Gastrocnemius medialis (tissue), 4 donors: Measurements from ENCODE around the gene RHOU. TPM values are rescaled to one million over a fixed set of nuclear protein-coding genes. Genes with fewer than 3 reads are reported as not detected.

Experiments used
- ATAC-seq, 2 donors: fragments of 150-250 bp; one replicate each; pipeline ENCODE4 v1.9.1; 2016
- DNase-seq, 2 donors: peaks; one replicate each; pipeline ENCODE4 v3.0.0-alpha.2; 2019
- H3K27ac ChIP-seq, 4 donors: fragments of 200-600 bp; sonication (generic); 1 replicate in 1 of 4; 2 replicates in 3 of 4; pipeline ENCODE4 v1.5.1; 2016 to 2018; ENCODE audit warnings: mild to moderate bottlenecking in 2 of 4, moderate library complexity in 1 of 4
- H3K27me3 ChIP-seq, 3 donors: fragments of 200-600 bp; sonication (generic) in 2 of 3; 1 replicate in 1 of 3; 2 replicates in 2 of 3; pipeline versions ENCODE4 v1.5.1 to v1.6.0; 2016 to 2019; ENCODE audit warnings: mild to moderate bottlenecking in 1 of 3, moderate library complexity in 1 of 3
- H3K36me3 ChIP-seq, 2 donors: fragments of 200-600 bp; sonication (generic) in 1 of 2; one replicate each; pipeline ENCODE4 v1.5.1; 2017 to 2018
- H3K4me1 ChIP-seq, 2 donors: fragments of 200-600 bp; sonication (generic) in 1 of 2; one replicate each; pipeline ENCODE4 v1.5.1; 2016 to 2017; ENCODE audit warnings: mild to moderate bottlenecking in 2 of 2
- H3K4me3 ChIP-seq, 4 donors: fragments of 200-600 bp; sonication (generic) in 3 of 4; 1 replicate in 1 of 4; 2 replicates in 3 of 4; pipeline ENCODE4 v1.5.1; 2016 to 2019; ENCODE audit warnings: mild to moderate bottlenecking in 2 of 4
- H3K9me3 ChIP-seq, 3 donors: fragments of 200-600 bp; sonication (generic) in 2 of 3; 1 replicate in 1 of 3; 2 replicates in 2 of 3; pipeline ENCODE4 v1.5.1; 2016 to 2019
- POLR2A ChIP-seq, 2 donors: fragments of 450-650 bp; IDR thresholded peaks; one replicate each; pipeline ENCODE4 v1.6.1; 2017; ENCODE audit warnings: antibody characterized with exemption in 2 of 2, mild to moderate bottlenecking in 2 of 2, moderate library complexity in 2 of 2
- in situ Hi-C, 4 donors: fragments of 200-750 bp; cut with MboI; loops; one replicate each; pipeline versions ENCODE4 v1.15.0 to v1.8.0; 2017; ENCODE audit warnings: low sequenced_read_pairs in 4 of 4
- intact Hi-C: fragments of 100-400 bp; cut with DNase I; formaldehyde crosslinking; loops from one replicate; pipeline ENCODE4 v1.15.1; 2023; ENCODE audit warnings: low total_unique reads
- total RNA-seq, 4 donors: library from RNA; depleted of rRNA; stranded (reverse); fragments of >200 nt; gene quantifications; one replicate each; pipeline versions ENCODE4 v1.1.0 to v1.2.3, GENCODE V29; 2016
- TF ChIP-seq, protein P1 (sequence below), 5 experiments: fragments of 450-650 bp in 3 of 5; fragments of 200-600 bp in 2 of 5; sonication (generic) in 2 of 5; IDR thresholded peaks in 4 of 5; conservative IDR thresholded peaks in 1 of 5; 1 replicate in 4 of 5; 2 replicates in 1 of 5; pipeline ENCODE4 v1.5.1; 2016 to 2019; ENCODE audit warnings: antibody characterized with exemption in 5 of 5, mild to moderate bottlenecking in 3 of 5, moderate library complexity in 3 of 5

The RHOU gene
- total RNA-seq, 4 donors from 2014 or later, result 11.8 to 65.2 (median 47.4) TPM

DNA sequence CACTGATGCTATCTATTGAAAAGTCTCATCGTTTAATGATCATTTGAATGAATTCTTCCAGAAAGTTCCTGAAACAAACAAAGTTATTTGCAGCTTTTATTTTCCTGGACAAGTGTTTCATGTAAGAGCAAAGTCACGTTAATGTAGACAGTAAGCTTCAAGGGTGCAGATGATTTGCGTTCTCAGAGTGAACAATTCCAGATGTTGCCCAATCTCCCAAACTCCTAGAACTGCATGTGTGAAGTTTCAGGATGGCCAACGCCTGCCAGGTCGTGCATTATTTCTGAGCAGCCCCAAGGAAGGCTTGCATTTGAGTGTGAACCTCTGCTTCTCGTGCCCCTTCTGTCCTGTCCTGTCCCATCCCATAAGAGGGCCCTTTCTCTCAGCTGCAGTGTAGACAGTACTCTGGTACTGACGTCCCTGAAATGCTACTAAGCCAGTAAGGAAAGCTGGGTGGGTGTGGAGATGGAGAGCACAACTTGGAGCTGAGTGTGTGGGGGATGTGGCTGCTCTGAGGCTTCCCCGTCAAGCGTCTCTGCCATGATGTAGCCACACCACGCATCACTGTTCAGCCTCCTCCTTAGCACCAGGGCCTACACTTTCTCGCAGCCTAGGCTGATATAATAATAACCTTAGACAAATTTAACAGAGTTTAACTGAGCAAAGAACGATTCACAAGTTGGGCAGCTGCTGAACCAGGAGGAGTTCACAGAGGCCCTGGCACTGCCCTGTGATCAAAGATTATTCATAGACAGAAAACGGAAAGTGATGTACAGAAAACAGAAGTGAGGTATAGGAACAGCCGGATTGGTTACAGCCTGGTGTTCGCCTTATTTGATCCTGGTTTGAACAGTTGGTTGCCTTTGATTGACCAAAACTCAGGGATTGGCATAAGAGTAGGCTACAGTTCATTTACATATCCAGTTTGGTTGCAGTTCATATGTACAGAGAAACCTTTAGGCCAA, 50.4 kb downstream of the RHOU start:
- peaks cover 9 to 59% of the 10 kb centered on the region in 2 donors for H3K4me1 ChIP-seq
- H3K9me3 ChIP-seq, result no peaks in the 10 kb centered on the region
- H3K4me3 ChIP-seq, result no peak overlapping the region
- in situ Hi-C loops, result no loop called here
- no peaks in the 10 kb centered on the region for H3K36me3 ChIP-seq
- intact Hi-C loops, result no loop called here
- H3K27me3 ChIP-seq, result no peaks in the 10 kb centered on the region
- no peak for TF ChIP-seq POLR2A (IDR thresholded peaks at IDR 0.05)
- H3K27ac ChIP-seq, result peak overlapping the region in 3 of 4 donors; percentile 46 to 84 (median 69)
- DNase-seq, result no peak
- ATAC-seq, result no peak

GRCh38 chr1:228786361-228787129, 51.3 kb downstream of the RHOU start:
- H3K27me3 ChIP-seq, result no peaks in the 10 kb centered on the region

DNA sequence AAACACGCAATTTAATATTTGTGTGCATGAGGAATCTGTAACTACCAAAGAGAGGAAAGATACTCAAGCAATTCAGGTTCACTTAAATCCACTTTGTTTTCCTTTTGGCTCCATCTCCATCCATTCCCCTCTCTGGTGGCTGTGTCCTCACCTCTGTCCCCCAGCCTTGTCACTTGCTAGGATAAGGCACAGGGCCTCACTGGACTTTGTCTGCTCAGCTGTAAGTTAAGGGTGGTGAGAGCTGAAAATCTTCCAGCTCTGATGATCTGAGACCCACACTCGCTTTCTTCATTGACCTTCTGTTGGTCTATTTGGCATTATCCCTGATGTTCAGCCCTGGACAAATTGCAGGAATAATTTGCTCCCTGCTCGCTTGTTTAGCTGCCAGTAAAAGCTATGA, 56.5 kb downstream of the RHOU start:
- H3K27me3 ChIP-seq, result no peaks in the 10 kb centered on the region
- H3K4me1 ChIP-seq, result peaks cover 15 to 40% of the 10 kb centered on the region in 2 donors
- DNase-seq (no peak), ATAC-seq (no peak)
- no peaks in the 10 kb centered on the region for H3K9me3 ChIP-seq
- peak overlapping the region in 3 of 4 donors; percentile 49 to 68 (median 67) for H3K27ac ChIP-seq
- in situ Hi-C loops (no loop called here), intact Hi-C loops (no loop called here)
- H3K36me3 ChIP-seq, result no peaks in the 10 kb centered on the region
- TF ChIP-seq, protein P1, sequence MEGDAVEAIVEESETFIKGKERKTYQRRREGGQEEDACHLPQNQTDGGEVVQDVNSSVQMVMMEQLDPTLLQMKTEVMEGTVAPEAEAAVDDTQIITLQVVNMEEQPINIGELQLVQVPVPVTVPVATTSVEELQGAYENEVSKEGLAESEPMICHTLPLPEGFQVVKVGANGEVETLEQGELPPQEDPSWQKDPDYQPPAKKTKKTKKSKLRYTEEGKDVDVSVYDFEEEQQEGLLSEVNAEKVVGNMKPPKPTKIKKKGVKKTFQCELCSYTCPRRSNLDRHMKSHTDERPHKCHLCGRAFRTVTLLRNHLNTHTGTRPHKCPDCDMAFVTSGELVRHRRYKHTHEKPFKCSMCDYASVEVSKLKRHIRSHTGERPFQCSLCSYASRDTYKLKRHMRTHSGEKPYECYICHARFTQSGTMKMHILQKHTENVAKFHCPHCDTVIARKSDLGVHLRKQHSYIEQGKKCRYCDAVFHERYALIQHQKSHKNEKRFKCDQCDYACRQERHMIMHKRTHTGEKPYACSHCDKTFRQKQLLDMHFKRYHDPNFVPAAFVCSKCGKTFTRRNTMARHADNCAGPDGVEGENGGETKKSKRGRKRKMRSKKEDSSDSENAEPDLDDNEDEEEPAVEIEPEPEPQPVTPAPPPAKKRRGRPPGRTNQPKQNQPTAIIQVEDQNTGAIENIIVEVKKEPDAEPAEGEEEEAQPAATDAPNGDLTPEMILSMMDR (IDR thresholded peaks at IDR 0.05 in 4 of 5, conservative IDR thresholded peaks at IDR 0.05 in 1 of 5), result no peak
- no peak for TF ChIP-seq POLR2A (IDR thresholded peaks at IDR 0.05)
- H3K4me3 ChIP-seq, result no peak overlapping the region

More at GRCh38 chr1:228786361-228787129, 51.3 kb downstream of the RHOU start:
- H3K9me3 ChIP-seq, result no peaks in the 10 kb centered on the region
- H3K4me3 ChIP-seq, result no peak overlapping the region
- no peaks in the 10 kb centered on the region for H3K36me3 ChIP-seq
- DNase-seq (peak; percentile 46 to 47), ATAC-seq (peak; percentile 84 to 88)
- peak overlapping the region; percentile 16 to 84 (median 58) for H3K27ac ChIP-seq
- peaks cover 9 to 55% of the 10 kb centered on the region in 2 donors for H3K4me1 ChIP-seq
- in situ Hi-C loops, result no loop called here
- intact Hi-C loops, result no loop called here
- no peak for TF ChIP-seq POLR2A (IDR thresholded peaks at IDR 0.05)
- TF ChIP-seq, protein P1 (IDR thresholded peaks at IDR 0.05 in 4 of 5, conservative IDR thresholded peaks at IDR 0.05 in 1 of 5), result no peak

DNA sequence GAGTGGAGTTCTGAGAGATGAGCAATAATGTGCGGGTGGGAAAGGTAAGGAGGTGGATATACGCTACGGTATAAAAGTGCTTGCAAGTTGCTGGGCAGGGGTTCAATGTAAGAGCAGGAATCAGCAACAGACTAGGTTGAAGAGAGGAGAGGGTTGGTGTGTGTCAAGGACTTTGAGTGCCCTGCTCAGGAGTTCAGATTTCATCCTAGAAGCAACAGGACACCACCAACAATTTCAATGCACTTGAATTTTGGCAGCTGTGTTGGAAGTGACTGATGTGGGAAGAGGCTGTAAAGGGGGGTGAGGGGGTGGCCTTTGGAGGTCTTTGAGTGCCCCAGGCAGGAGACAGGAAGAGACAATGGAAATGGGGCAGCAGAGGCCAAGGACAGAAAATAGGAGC, 57.3 kb downstream of the RHOU start:
- Histone ChIP-seq H3K36me3 (no peaks in the 10 kb centered on the region), H3K4me1 (peaks cover 7 to 33% of the 10 kb centered on the region in 2 donors), H3K4me3 (no peak overlapping the region), H3K27ac (peak overlapping the region in 3 of 4 donors; percentile 49 to 68 (median 67)), H3K9me3 (no peaks in the 10 kb centered on the region), H3K27me3 (no peaks in the 10 kb centered on the region)
- peak; percentile 91 to 98 for ATAC-seq
- in situ Hi-C loops, result no loop called here
- intact Hi-C loops, result no loop called here
- TF ChIP-seq, protein P1 (IDR thresholded peaks at IDR 0.05 in 4 of 5, conservative IDR thresholded peaks at IDR 0.05 in 1 of 5), result no peak
- TF ChIP-seq POLR2A (IDR thresholded peaks at IDR 0.05), result no peak
- DNase-seq, result peak; percentile 51 to 54

GRCh38 chr1:228793032-228793431, 57.8 kb downstream of the RHOU start:
- H3K27ac ChIP-seq, result peak overlapping the region in 3 of 4 donors; percentile 49 to 68 (median 67)
- no peaks in the 10 kb centered on the region for H3K9me3 ChIP-seq
- ATAC-seq, result no peak
- no peaks in the 10 kb centered on the region for H3K27me3 ChIP-seq
- no peak for DNase-seq
- H3K4me1 ChIP-seq, result peaks cover 6 to 29% of the 10 kb centered on the region in 2 donors
- H3K36me3 ChIP-seq, result no peaks in the 10 kb centered on the region
- in situ Hi-C loops, result no loop called here
- intact Hi-C loops, result no loop called here
- TF ChIP-seq POLR2A (IDR thresholded peaks at IDR 0.05), result no peak
- TF ChIP-seq, protein P1 (IDR thresholded peaks at IDR 0.05 in 4 of 5, conservative IDR thresholded peaks at IDR 0.05 in 1 of 5), result no peak
- H3K4me3 ChIP-seq, result no peak overlapping the region
